Astrocyte of the cerebellum (primary cell): ENCODE data around the gene TMEM132D.

Source experiments
- DNase-seq: peaks from one replicate; pipeline ENCODE4 v3.0.0-alpha.2; 2011; ENCODE audit warnings: low read depth
- H3K4me3 ChIP-seq: 2 replicates; pipeline ENCODE4 v1.5.1; 2011; ENCODE audit warnings: mild to moderate bottlenecking, low read depth, low read length, moderate library complexity
- in situ Hi-C: cut with HindIII; loops from 2 replicates; pipeline ENCODE4 v1.10.0; 2017; ENCODE audit warnings: low sequenced_read_pairs
- TF ChIP-seq, protein P1 (sequence below): IDR thresholded peaks from 2 replicates; pipeline ENCODE4 v1.5.1; 2012; ENCODE audit warnings: low read length, low read depth, moderate library complexity, mild to moderate bottlenecking; ENCODE audit errors: missing control alignments

The TMEM132D gene

DNA sequence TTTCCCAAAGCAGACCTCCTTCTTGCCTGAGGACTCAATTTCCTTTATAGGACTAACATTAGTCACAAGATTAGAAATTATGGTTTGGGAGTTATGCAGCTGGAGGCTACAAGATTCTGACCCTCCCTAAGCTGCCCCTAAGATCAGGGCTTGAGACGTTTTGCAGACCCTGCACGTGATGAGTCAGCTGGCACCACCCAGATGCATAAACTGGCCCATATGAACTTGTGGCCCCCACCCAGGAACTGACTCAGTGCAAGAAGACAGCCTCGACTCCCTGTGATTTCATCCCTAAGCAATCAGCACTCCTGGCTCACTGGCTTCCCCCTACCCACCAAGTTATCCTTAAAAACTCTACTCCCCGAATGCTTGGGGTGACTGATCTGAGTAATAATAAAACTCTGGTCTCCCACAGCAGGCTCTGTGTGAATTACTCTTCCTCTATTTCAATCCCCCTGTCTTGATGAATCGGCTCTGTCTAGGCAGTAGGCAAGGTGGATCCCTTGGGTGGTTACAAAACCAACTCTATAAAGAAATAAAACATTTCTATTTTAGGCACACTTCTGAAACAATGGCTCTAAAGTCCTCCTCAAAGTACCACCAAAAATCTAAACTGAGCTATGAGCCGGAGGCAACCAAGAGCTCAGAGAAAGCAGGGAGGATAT is 233.4 kb downstream of the TMEM132D start:
- H3K4me3 ChIP-seq, result no peak overlapping the region
- in situ Hi-C loops, result no loop called here
- DNase-seq, result no peak
- TF ChIP-seq, protein P1, sequence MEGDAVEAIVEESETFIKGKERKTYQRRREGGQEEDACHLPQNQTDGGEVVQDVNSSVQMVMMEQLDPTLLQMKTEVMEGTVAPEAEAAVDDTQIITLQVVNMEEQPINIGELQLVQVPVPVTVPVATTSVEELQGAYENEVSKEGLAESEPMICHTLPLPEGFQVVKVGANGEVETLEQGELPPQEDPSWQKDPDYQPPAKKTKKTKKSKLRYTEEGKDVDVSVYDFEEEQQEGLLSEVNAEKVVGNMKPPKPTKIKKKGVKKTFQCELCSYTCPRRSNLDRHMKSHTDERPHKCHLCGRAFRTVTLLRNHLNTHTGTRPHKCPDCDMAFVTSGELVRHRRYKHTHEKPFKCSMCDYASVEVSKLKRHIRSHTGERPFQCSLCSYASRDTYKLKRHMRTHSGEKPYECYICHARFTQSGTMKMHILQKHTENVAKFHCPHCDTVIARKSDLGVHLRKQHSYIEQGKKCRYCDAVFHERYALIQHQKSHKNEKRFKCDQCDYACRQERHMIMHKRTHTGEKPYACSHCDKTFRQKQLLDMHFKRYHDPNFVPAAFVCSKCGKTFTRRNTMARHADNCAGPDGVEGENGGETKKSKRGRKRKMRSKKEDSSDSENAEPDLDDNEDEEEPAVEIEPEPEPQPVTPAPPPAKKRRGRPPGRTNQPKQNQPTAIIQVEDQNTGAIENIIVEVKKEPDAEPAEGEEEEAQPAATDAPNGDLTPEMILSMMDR, result no peak

DNA sequence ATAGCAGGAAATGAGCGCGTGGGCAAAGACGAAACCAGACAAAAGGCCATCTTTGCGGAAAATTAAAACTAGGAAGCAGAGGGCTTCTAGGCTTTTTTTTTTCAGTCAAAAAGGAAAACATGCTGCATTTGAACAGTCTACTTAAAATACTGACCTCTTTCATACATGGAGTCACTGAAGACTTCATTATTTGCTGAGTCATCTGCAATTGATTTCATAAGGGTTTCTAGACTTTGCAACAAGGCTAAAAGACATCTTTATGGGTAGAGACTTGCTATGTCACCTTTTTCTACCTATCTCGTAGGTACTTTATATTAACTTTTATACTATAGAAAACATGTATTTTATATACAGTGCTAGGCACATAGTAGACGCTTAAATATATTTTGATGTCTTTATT is 238.4 kb downstream of the TMEM132D start:
- TF ChIP-seq, protein P1, result no peak

DNA sequence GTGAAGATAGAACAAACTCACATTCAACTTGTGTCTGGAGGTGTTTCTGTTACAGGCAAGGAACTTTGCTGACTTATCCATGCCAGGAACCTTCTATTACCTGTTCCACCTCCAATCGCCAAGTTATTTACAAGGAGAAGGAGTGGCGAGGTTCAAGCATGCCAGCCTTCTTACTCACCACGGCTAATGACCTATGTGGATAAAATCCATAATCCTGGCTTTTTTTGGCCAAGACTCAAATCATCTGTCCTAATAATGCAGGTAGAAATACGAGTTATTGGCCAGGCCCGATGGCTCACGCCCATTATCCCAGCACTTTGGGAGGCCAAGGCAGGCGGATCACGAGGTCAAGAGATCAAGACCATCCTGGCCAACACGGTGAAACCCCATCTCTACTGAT is 241.6 kb downstream of the TMEM132D start:
- in situ Hi-C loops, result no loop called here
- TF ChIP-seq, protein P1, result no peak
- DNase-seq, result no peak
- no peak overlapping the region for H3K4me3 ChIP-seq

More for the DNA sequence above, 238.4 kb downstream of the TMEM132D start:
- no peak for DNase-seq
- in situ Hi-C loops, result no loop called here
- H3K4me3 ChIP-seq, result no peak overlapping the region

DNA sequence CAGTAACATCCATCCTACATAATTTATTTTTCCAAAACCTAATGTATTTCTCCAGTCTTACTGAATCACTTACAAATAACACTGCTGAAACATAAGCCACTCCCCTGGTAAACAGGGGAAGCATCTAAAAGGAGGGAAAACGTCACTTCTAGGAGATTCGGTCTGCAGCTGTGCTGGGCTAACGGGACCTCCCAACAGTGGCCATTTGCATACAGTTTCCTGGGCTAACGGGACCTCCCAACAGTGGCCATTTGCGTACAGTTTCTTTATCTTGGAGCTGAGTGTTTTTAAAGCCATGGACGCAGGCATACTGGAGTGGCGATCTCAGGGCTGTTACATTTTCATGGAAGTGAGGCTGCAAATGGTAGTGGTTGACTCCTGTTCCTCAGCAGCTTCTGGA is 242.9 kb downstream of the TMEM132D start:
- TF ChIP-seq, protein P1, result no peak
- H3K4me3 ChIP-seq, result no peak overlapping the region
- no peak for DNase-seq
- in situ Hi-C loops, result no loop called here

DNA sequence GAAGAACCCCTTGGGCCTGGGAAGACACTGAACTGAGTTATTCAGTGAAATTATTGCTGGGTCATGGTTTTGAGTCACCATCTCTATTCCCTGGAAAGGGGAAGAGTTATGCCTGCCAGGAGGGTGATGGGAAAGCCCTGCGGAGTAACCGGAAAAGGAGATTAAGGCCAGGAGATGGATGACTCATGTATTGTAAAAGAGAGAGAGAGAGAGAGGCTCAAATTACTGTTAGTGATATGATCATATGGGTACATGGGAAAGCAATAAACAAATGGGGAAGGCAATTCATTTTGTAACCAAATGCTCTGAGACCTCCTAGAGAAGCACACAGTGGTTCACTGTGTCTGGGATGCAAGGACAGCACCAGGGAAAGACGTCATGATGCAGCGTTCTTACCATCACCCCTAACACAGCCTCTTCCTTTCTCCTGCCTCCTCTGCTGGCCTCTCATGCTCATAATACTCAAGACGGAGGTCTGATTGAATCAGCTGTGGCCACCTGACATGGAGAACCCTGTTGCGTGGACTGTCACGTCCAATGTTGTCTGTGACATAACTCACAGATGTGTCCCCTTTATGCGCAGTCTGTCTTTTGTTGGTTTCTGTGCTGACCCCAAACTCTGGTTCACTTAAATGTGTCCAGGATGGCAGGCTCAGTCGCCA is 243.7 kb downstream of the TMEM132D start:
- in situ Hi-C loops, result no loop called here
- peak; percentile 88 for DNase-seq
- no peak overlapping the region for H3K4me3 ChIP-seq
- TF ChIP-seq, protein P1, result no peak

DNA sequence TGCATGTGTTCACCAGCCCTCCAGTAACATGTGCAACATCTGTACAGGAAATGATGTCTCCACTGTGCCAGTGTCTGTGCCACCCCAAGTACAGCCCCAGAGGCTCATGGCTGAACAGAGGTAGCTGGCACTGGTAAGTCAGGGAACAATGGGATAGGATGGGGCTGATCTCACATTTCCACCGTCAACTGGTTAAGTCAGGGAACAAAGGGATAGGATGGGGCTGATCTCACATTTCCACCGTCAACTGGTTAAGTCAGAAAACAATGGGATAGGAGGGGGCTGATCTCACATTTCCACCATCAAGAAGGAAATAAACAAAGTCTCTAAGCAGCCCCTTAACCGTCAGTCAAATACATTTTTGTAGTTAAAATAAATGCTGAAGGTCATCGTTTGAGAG is 246.6 kb downstream of the TMEM132D start:
- H3K4me3 ChIP-seq, result no peak overlapping the region
- in situ Hi-C loops, result no loop called here
- TF ChIP-seq, protein P1, result no peak
- DNase-seq, result no peak
